ENCODE data around the gene SACM1L. TPM values are rescaled to one million over a fixed set of nuclear protein-coding genes. Genes with fewer than 3 reads are reported as not detected.

SACM1L gene
- total and polyA plus RNA-seq, 2 of the 4 experiments (the other 2 are of a cell fraction), result 19.0 to 40.9 TPM

- H3K4me2 ChIP-seq (ENCODE audit: low read depth, low read length), result no peak overlapping the region
- H3K79me1 ChIP-seq (ENCODE audit: low read depth in 1 of 2, low read length in 2 of 2), result peaks cover 11 to 42% of the 10 kb centered on the region in 2 experiments
- BruUV-seq (replicated peaks), result no TSS peak
- H3K4ac ChIP-seq (ENCODE audit: low read depth, low read length), result peak overlapping the region; percentile 52
- H2BK15ac ChIP-seq (ENCODE audit: low read depth, low read length), result no peak overlapping the region
- H3K27me3 ChIP-seq (ENCODE audit: control insufficient read depth, insufficient read depth, low read length), result no peaks in the 10 kb centered on the region
- H3K23ac ChIP-seq (ENCODE audit: low read depth, low read length), result peak overlapping the region; percentile 0; the same call in 1 of the 2 replicates
- peak overlapping the region in 1 of 2 experiments; percentile 24; a peak in 2 of 4 replicates for H4K8ac ChIP-seq (ENCODE audit: low read depth in 2 of 2, low read length in 2 of 2)
- peak overlapping the region; percentile 21; the same call in 1 of the 2 replicates for H3K27ac ChIP-seq (ENCODE audit: insufficient read depth, low read length)
- H3K36me3 ChIP-seq (ENCODE audit: control insufficient read depth, insufficient read depth, low read length), result peaks cover 60% of the 10 kb centered on the region
- no CpG with 5 or more reads among the region's 7 CpGs for WGBS, 2 experiments (ENCODE audit: extremely low coverage in 2 of 2, insufficient read length in 1 of 2)
- in situ Hi-C loops (cut with MboI; ENCODE audit: low sequenced_read_pairs) (no loop called here), intact Hi-C loops (cut with micrococcal nuclease) (no loop called here), dilution Hi-C loops (cut with HindIII; ENCODE audit: low sequenced_read_pairs, unreplicated experiment) (no loop called here)
- peak overlapping the region; percentile 74 for H2AK9ac ChIP-seq (replicated peaks; ENCODE audit: low read depth, low read length, poor library complexity)
- H2AK5ac ChIP-seq (ENCODE audit: low read depth, low read length), result peak overlapping the region; percentile 69
- DNase-seq (no peak), ATAC-seq (ENCODE audit: low read depth) (peak; percentile 50)
- peaks cover 6% of the 10 kb centered on the region for H3K4me1 ChIP-seq (ENCODE audit: control insufficient read depth, insufficient read depth, low read length)
- H3K4me3 ChIP-seq (ENCODE audit: insufficient read depth, low read depth, low read length), result no peak overlapping the region
- no peak overlapping the region for H3K56ac ChIP-seq (ENCODE audit: extremely low read depth, insufficient read depth, low read length)
- CTCF ChIA-PET, result interaction anchor here (0.7 to 2.2 kb wide), 3 partner anchors 9 to 165 kb away, joined by 5 to 7 read pairs (median 5); no protein-coding TSS in a partner anchor
- H3K9ac ChIP-seq (ENCODE audit: low read depth, low read length), result no peak overlapping the region
- H3K18ac ChIP-seq (ENCODE audit: low read depth, low read length), result 0 out of 2 replicates have a peak overlapping the region, but pooled peaks have one; percentile 8
- peak overlapping the region; percentile 31 for H2BK5ac ChIP-seq (ENCODE audit: low read depth, low read length, poor library complexity, severe bottlenecking)
- H2AFZ ChIP-seq (replicated peaks; ENCODE audit: low read length, poor library complexity), result peak overlapping the region; percentile 26
- peak overlapping the region; percentile 23 for H3K14ac ChIP-seq (replicated peaks; ENCODE audit: low read depth, low read length)
- H4K91ac ChIP-seq (ENCODE audit: insufficient read depth, low read depth, low read length), result peak overlapping the region; percentile 65
- H3K9me1 ChIP-seq (ENCODE audit: insufficient read depth, low read length), result peaks cover 16% of the 10 kb centered on the region
- no peak overlapping the region for H2BK20ac ChIP-seq (ENCODE audit: low read depth, low read length)
- POLR2A ChIA-PET (ENCODE audit: unreplicated experiment), result no interaction called here
- H4K20me1 ChIP-seq (ENCODE audit: insufficient read depth, low read length), result no peaks in the 10 kb centered on the region
- no peaks in the 10 kb centered on the region for H3K9me3 ChIP-seq (ENCODE audit: control insufficient read depth, insufficient read depth, low read length)
- peak overlapping the region; percentile 2; the same call in 1 of the 2 replicates for H4K5ac ChIP-seq (ENCODE audit: low read depth, low read length)
- peak overlapping the region; percentile 58; the same call in 1 of the 2 replicates for H2BK120ac ChIP-seq (ENCODE audit: low read depth, low read length)
- TF ChIP-seq RCOR1 (IDR thresholded peaks at IDR 0.05; ENCODE audit: insufficient replicate concordance, low read length) (no peak), RAD21 (IDR thresholded peaks at IDR 0.05; ENCODE audit: low read length) (no peak), BHLHE40 (IDR thresholded peaks at IDR 0.05; ENCODE audit: low read depth, low read length) (no peak), RFX5 (IDR thresholded peaks at IDR 0.05; ENCODE audit: low read depth, low read length) (no peak), FOS (IDR thresholded peaks at IDR 0.05; ENCODE audit: low read depth, low read length) (no peak), USF2 (IDR thresholded peaks at IDR 0.05; ENCODE audit: low read depth, low read length) (no peak), MAFK (IDR thresholded peaks at IDR 0.05; ENCODE audit: low read depth, low read length) (no peak), MXI1 (IDR thresholded peaks at IDR 0.05; ENCODE audit: borderline replicate concordance, low read depth, low read length) (no peak), CTCF (conservative IDR thresholded peaks at IDR 0.05; ENCODE audit: low read depth, low read length) (no peak), NFE2L2 (IDR thresholded peaks at IDR 0.05; ENCODE audit: low read depth, low read length) (no peak), MAZ (IDR thresholded peaks at IDR 0.05; ENCODE audit: borderline replicate concordance, low read depth, low read length) (no peak), CHD1 (IDR thresholded peaks at IDR 0.05; ENCODE audit: low read depth, low read length) (no peak), CEBPB (IDR thresholded peaks at IDR 0.05; ENCODE audit: low read depth, low read length) (no peak), POLR2A (IDR thresholded peaks at IDR 0.05; ENCODE audit: low read depth, low read length) (no peak), ELK1 (IDR thresholded peaks at IDR 0.05; ENCODE audit: borderline replicate concordance, low read depth, low read length) (no peak)
Observed at GRCh38 chr3:45676325-45677032, 12.7 kb upstream of the SACM1L start.

All from IMR-90 (cell line).